ENCODE results near the gene LPIN3. TPM values are rescaled to one million over a fixed set of nuclear protein-coding genes. Genes with fewer than 3 reads are reported as not detected.
"Not testable (repeated sequence)": the region's sequence is repeated elsewhere in the genome, so short reads cannot be mapped to it uniquely, and the experiment has no call there.

LPIN3 gene
- total RNA-seq, 1 donor from 2014 or later, result 17.8 TPM

GRCh38 chr20:41304424-41305079, 36.1 kb upstream of the LPIN3 start:
- DNase-seq (ENCODE audit: low read depth), result no peak

GRCh38 chr20:41306061-41306727, 34.4 kb upstream of the LPIN3 start:
- no peak for DNase-seq (ENCODE audit: low read depth)
- H3K4me3 ChIP-seq (ENCODE audit: low read depth, low read length), result no peak overlapping the region
- no peak for TF ChIP-seq CTCF (conservative IDR thresholded peaks at IDR 0.05; ENCODE audit: low read depth, low read length)

More at GRCh38 chr20:41304424-41305079, 36.1 kb upstream of the LPIN3 start:
- no peak overlapping the region for H3K4me3 ChIP-seq (ENCODE audit: low read depth, low read length)
- no peak for TF ChIP-seq CTCF (conservative IDR thresholded peaks at IDR 0.05; ENCODE audit: low read depth, low read length)

GRCh38 chr20:41307021-41307420, 33.6 kb upstream of the LPIN3 start:
- TF ChIP-seq CTCF (conservative IDR thresholded peaks at IDR 0.05; ENCODE audit: low read depth, low read length), result no peak
- H3K4me3 ChIP-seq (ENCODE audit: low read depth, low read length), result no peak overlapping the region
- no peak for DNase-seq (ENCODE audit: low read depth)

- H3K4me3 ChIP-seq (ENCODE audit: low read depth, low read length), result no peak overlapping the region
- TF ChIP-seq CTCF (conservative IDR thresholded peaks at IDR 0.05; ENCODE audit: low read depth, low read length), result no peak
- peak; percentile 98 for DNase-seq (ENCODE audit: low read depth)
These were observed 32.3 kb upstream of the LPIN3 start for GRCh38 chr20:41308290-41308711.

GRCh38 chr20:41308726-41309413, 31.8 kb upstream of the LPIN3 start:
- no peak overlapping the region for H3K4me3 ChIP-seq (ENCODE audit: low read depth, low read length)

GRCh38 chr20:41309817-41310216, 30.8 kb upstream of the LPIN3 start:
- TF ChIP-seq CTCF (conservative IDR thresholded peaks at IDR 0.05; ENCODE audit: low read depth, low read length), result no peak

More at GRCh38 chr20:41308726-41309413, 31.8 kb upstream of the LPIN3 start:
- no peak for DNase-seq (ENCODE audit: low read depth)
- no peak for TF ChIP-seq CTCF (conservative IDR thresholded peaks at IDR 0.05; ENCODE audit: low read depth, low read length)

GRCh38 chr20:41312009-41312408, 28.6 kb upstream of the LPIN3 start:
- H3K4me3 ChIP-seq (ENCODE audit: low read depth, low read length); DNase-seq (ENCODE audit: low read depth): not testable (repeated sequence)

More at GRCh38 chr20:41309817-41310216, 30.8 kb upstream of the LPIN3 start:
- DNase-seq (ENCODE audit: low read depth), result no peak
- no peak overlapping the region for H3K4me3 ChIP-seq (ENCODE audit: low read depth, low read length)

Measured in epithelial cell of proximal tubule (primary cell).